Activated T-cell treated with anti-CD3 and anti-CD28 coated beads, Interleukin-2, amount 50 U/mL, for 24 hours (primary cell): ENCODE data around the gene GOLGB1.
"Not testable (repeated sequence)": the region's sequence is repeated elsewhere in the genome, so short reads cannot be mapped to it uniquely, and the experiment has no call there.

Source experiments
- DNase-seq: peaks from one replicate; pipeline ENCODE4 v3.0.0-alpha.2; 2020
- H3K27ac Mint-ChIP-seq: 2 replicates; pipeline ENCODE4 v1.8.0; 2020; ENCODE audit warnings: mild to moderate bottlenecking, mixed read lengths
- H3K27me3 Mint-ChIP-seq: 2 replicates; pipeline ENCODE4 v1.8.0; 2020; ENCODE audit warnings: mixed read lengths
- H3K36me3 Mint-ChIP-seq: 2 replicates; pipeline ENCODE4 v1.8.0; 2020; ENCODE audit warnings: low read depth, mixed read lengths
- H3K4me1 Mint-ChIP-seq: 2 replicates; pipeline ENCODE4 v1.8.0; 2020; ENCODE audit warnings: low read depth, mixed read lengths
- H3K4me3 Mint-ChIP-seq: 2 replicates; pipeline ENCODE4 v1.8.0; 2020; ENCODE audit warnings: mild to moderate bottlenecking, moderate library complexity, mixed read lengths
- H3K9me3 Mint-ChIP-seq: 2 replicates; pipeline ENCODE4 v1.8.0; 2020; ENCODE audit warnings: mixed read lengths

The GOLGB1 gene

DNA sequence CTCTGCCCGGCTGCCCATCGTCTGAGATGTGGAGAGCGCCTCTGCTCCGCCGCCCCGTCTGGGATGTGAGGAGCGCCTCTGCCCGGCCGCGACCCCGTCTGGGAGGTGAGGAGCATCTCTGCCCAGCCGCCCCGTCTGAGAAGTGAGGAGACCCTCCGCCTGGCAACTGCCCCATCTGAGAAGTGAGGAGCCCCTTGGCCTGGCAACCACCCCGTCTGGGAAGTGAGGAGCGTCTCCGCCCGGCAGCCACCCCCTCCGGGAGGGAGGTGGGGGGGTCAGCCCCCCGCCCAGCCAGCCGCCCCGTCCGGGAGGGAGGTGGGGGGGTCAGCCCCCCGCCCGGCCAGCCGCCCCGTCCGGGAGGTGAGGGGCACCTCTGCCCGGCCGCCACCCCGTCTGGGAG lies 60.8 kb downstream of the GOLGB1 start:
- peaks cover 71% of the 10 kb centered on the region for H3K36me3 Mint-ChIP-seq

DNA sequence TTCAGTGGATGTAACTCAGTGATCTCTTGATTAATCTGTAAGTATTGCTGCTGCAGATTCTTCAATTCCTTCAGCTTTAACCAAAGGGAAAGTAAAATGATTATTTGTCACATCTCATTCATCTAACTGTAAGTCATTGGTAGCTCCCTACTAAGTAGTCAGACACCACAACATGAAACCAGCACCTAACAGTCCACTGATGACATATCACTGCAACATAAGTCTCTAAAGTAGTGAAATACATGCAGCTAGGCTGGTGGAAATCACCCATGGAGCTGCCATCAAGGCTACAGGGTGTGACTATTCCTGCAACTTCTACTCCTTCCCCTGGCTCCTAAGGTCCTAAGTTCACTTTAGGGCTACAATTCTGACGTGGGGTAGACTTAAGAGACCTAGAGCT lies 67.7 kb downstream of the GOLGB1 start:
- H3K36me3 Mint-ChIP-seq: peaks cover 83% of the 10 kb centered on the region
- DNase-seq: no peak
- no peaks in the 10 kb centered on the region for H3K27me3 Mint-ChIP-seq
- no peak overlapping the region for H3K27ac Mint-ChIP-seq
- H3K4me3 Mint-ChIP-seq: no peak overlapping the region
- peaks cover 10% of the 10 kb centered on the region for H3K9me3 Mint-ChIP-seq
- no peaks in the 10 kb centered on the region for H3K4me1 Mint-ChIP-seq

More for the DNA sequence above, 60.8 kb downstream of the GOLGB1 start:
- H3K4me3 Mint-ChIP-seq, H3K9me3 Mint-ChIP-seq, H3K27me3 Mint-ChIP-seq, H3K27ac Mint-ChIP-seq, DNase-seq: not testable (repeated sequence)
- H3K4me1 Mint-ChIP-seq: peaks cover 10% of the 10 kb centered on the region

DNA sequence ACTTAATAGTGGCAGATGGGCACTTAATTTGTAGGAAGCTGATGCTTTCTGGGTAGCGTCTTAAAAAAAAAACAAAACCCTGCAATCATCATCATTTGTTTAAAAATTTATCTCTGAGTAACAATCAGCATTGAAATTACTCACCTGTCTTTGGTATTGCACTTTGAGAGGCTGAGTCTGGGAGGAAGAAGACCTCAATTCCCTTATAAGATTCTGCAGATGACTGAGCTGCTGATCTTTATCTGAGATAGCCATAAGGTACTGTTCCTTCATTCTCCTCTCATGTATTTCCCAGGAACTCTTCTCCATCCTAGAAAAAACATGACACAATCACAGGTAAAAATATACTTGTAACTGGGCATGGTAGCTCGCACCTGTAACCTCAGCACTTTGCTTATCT lies 72.4 kb downstream of the GOLGB1 start:
- Mint-ChIP-seq H3K9me3 (no peaks in the 10 kb centered on the region), H3K27ac (no peak overlapping the region), H3K4me3 (no peak overlapping the region), H3K27me3 (no peaks in the 10 kb centered on the region), H3K4me1 (no peaks in the 10 kb centered on the region), H3K36me3 (peaks cover 86% of the 10 kb centered on the region)
- no peak for DNase-seq

DNA sequence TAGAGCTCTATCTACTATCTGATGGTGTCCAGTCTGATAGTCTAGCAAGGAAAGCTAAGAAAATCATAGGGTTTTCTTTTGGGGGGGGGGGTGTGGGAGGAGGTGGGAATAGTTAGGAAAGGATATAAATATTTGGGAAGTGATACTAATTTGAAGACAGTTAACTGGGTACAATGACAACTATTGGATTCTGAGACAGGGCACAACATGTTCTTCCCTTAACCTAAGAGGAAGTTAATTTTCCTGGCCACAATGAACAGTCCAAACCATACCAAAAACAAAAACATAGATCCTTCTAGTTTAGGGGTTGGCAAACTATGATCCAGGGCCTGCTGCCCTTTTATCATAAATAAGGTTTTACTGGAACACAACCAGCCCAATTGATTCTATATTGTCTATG lies 78.9 kb downstream of the GOLGB1 start:
- Mint-ChIP-seq H3K36me3 (peaks cover 78% of the 10 kb centered on the region), H3K4me1 (no peaks in the 10 kb centered on the region)

DNA sequence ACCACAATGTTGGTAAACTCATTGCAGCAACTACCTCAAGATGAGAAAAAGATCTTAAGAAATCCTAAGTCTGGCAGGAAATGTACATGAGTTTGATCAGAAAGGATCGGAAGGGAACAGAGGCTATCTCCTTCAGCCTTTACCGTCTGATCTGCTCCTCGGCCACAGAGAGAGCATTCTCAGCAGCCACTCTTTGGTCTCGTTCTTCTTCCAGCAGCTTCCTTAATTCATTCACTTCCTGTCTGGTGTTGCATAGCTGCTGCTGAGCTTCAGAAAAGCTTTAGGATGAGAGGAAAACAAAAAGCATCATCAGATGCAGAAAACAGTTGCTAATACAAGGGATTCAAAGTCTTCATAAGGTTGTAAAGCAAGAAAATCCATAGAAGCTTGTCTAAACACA lies 82.2 kb downstream of the GOLGB1 start:
- H3K4me1 Mint-ChIP-seq: no peaks in the 10 kb centered on the region
- DNase-seq: no peak
- no peak overlapping the region for H3K27ac Mint-ChIP-seq
- H3K36me3 Mint-ChIP-seq: peaks cover 84% of the 10 kb centered on the region
- no peak overlapping the region for H3K4me3 Mint-ChIP-seq
- H3K27me3 Mint-ChIP-seq: no peaks in the 10 kb centered on the region
- H3K9me3 Mint-ChIP-seq: no peaks in the 10 kb centered on the region

More for the DNA sequence above, 78.9 kb downstream of the GOLGB1 start:
- Mint-ChIP-seq H3K4me3 (no peak overlapping the region), H3K27ac (no peak overlapping the region), H3K9me3 (no peaks in the 10 kb centered on the region), H3K27me3 (no peaks in the 10 kb centered on the region)
- DNase-seq: no peak

DNA sequence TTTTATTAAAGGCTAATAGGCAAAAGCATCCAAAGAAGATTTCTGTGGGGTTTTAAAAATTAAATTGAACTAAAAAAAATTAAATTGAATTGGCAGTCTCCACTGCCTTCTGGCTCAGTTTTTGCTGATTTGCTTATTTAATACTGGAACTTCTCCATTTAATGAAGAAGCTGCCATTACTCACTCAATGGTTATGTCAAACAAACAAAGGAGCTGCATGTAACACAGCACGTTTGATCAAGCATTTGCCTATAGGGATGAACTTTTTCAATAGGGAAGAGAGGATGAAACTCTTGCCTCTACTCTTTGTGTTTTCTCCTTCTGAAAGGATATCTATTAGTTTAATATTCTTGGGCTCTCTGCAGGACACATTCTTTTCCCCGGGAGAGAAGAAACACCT lies 84.1 kb downstream of the GOLGB1 start:
- Mint-ChIP-seq H3K4me1 (peaks cover 11% of the 10 kb centered on the region), H3K27me3 (no peaks in the 10 kb centered on the region), H3K9me3 (peaks cover 5% of the 10 kb centered on the region), H3K4me3 (no peak overlapping the region), H3K36me3 (peaks cover 86% of the 10 kb centered on the region), H3K27ac (no peak overlapping the region)
- no peak for DNase-seq

DNA sequence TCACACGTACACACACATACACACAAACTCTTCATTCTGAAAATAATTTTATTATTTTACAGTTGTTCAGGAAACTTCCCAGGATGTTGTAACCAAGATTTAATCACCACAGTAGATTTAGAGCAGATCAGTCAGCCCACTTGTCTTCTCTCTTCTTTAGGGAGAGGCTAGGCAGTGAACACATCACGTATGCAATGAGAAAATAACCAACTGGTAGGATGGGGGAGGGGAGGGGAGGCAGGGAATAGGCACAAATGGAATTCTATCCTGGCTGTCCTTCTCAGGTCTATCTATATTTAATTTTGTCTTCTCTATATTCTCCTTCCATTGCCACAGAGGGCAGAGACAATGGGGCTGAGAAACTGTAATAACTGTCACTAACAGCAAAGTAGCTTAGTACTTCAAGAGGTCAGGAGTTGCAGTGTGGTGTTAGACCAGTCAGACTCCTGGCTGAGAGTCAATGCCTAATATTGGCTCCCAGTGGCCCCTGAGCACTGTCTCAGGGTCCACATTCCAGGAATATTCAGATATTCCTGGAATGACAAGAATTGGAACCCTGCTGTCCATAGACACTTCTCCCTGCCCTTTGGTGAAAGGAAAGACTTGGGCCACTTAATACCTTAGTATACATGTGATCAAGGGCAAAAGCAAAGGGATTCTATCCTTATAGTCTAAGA lies 86.2 kb downstream of the GOLGB1 start:
- peaks cover 90% of the 10 kb centered on the region for H3K36me3 Mint-ChIP-seq
- no peak for DNase-seq
- peaks cover 5% of the 10 kb centered on the region for H3K9me3 Mint-ChIP-seq
- H3K27me3 Mint-ChIP-seq: no peaks in the 10 kb centered on the region
- H3K4me3 Mint-ChIP-seq: no peak overlapping the region
- H3K27ac Mint-ChIP-seq: no peak overlapping the region
- peaks cover 30% of the 10 kb centered on the region for H3K4me1 Mint-ChIP-seq

DNA sequence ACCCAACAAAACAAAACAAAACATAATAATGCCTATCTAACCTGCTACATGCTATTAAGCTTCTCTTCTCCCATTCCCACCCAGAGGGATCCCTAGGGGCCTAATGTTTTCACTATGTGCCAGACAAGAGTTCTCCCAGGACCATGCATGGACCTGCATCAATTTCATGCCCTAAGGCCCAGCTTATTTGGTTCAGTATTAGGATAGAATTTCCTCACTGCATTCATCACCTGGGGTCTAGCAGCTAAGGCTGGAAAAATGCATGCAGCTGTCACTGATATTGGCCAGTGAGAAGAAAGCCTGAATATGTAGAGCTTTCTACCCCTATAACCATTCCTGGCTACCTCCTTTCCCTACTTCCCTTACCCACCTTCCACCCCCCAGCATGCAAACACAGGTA lies 86.8 kb downstream of the GOLGB1 start:
- H3K27ac Mint-ChIP-seq: no peak overlapping the region
- no peaks in the 10 kb centered on the region for H3K27me3 Mint-ChIP-seq
- peaks cover 36% of the 10 kb centered on the region for H3K4me1 Mint-ChIP-seq
- H3K4me3 Mint-ChIP-seq: no peak overlapping the region
- no peak for DNase-seq
- peaks cover 90% of the 10 kb centered on the region for H3K36me3 Mint-ChIP-seq
- peaks cover 5% of the 10 kb centered on the region for H3K9me3 Mint-ChIP-seq

DNA sequence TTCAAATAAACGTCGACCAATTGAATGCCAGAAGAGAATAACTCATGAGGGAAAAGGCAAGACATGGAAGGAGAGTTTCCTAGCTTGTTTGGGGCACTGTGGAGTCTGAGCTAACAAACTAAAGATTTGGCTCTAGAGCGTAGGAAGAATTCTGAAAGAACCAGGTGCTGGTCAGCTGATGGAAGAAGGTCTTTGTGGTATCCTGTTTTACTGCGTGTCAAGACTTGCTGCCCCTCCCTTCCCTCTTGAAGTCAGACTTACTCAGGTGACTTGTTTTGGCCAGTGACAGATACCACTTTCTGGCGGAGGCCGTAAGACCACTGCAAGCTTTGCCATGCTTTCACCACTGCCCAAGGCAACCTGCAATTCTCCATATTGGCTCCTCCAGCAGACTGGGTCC lies 88.2 kb downstream of the GOLGB1 start:
- Mint-ChIP-seq H3K9me3 (peaks cover 5% of the 10 kb centered on the region), H3K4me3 (peak overlapping the region; percentile 95), H3K27me3 (no peaks in the 10 kb centered on the region), H3K27ac (peak overlapping the region; percentile 99), H3K4me1 (peaks cover 47% of the 10 kb centered on the region), H3K36me3 (peaks cover 90% of the 10 kb centered on the region)
- no peak for DNase-seq

DNA sequence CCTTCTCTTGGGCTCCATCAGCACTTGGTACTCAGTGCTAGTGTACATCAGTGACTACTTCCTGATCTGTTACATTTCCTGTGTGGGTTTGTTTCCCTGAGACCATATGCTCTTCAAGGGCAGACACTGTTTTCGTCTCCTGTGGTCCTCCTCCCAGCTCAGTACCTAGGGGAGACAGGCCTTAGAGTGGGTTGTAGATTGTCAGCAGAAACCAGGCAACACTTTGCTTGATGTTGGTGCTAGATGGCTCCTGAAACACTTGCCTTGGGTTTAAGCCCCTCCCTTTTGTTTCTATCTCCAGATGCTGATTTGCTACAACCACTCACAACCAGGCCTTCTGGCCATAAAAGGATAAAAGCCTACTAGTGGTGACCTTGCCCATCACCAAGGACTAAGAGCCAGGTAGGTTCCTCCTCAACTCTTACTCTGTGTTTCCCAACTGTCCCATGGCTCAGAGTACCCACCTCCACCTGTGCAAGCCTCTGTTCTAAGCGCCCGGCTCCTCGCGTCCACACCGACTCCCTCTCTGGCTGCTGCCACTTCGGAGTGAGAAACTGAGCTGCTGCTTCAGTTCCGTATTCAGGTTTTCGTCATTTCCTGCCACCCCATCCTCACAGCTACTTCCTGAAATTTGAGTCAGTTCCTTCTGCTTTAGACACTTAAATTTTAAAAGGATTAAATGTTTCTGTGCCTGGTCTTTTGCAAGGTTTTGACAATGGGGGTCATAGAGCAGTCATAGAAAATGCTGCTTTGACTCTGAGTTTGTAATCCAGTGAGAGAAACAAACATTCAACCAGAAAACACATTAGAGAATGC lies 89.0 kb downstream of the GOLGB1 start, which contains the start of gene HCLS1:
Gene HCLS1, minus strand, starts transcription at position 548 of the 816 bp plus-strand sequence. CDS start 2,556 bp downstream, outside the sequence.
- peaks cover 5% of the 10 kb centered on the region for H3K9me3 Mint-ChIP-seq
- peaks cover 89% of the 10 kb centered on the region for H3K36me3 Mint-ChIP-seq
- peak; percentile 85 for DNase-seq
- peaks cover 52% of the 10 kb centered on the region for H3K4me1 Mint-ChIP-seq
- H3K27me3 Mint-ChIP-seq: no peaks in the 10 kb centered on the region
- peak within 1 kb of the TSS; percentile 95 for H3K4me3 Mint-ChIP-seq
- peak within 1 kb of the TSS; percentile 99 for H3K27ac Mint-ChIP-seq

DNA sequence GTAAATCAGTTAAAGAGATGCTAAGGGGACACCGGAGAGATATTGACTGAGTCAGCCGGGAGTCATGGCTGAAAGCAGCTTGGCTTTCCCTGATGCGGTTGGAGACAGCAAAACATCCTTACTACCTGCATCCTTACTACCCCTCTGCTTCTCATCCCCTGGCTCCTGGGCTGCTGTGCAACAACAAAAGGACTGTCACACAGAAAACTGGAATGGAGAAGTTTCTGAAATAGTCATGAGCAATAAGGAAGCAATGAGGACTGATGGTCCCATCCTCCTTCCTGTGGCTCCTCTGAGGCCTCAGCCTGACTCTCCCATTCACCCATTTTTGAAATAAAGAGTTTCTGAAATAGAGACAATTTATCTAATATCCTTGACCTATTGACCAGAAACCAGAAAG lies 90.0 kb downstream of the GOLGB1 start:
- Mint-ChIP-seq H3K27me3 (no peaks in the 10 kb centered on the region), H3K27ac (peak overlapping the region; percentile 99), H3K4me1 (peaks cover 60% of the 10 kb centered on the region), H3K4me3 (peak overlapping the region; percentile 95), H3K36me3 (peaks cover 89% of the 10 kb centered on the region), H3K9me3 (peaks cover 5% of the 10 kb centered on the region)
- DNase-seq: no peak

DNA sequence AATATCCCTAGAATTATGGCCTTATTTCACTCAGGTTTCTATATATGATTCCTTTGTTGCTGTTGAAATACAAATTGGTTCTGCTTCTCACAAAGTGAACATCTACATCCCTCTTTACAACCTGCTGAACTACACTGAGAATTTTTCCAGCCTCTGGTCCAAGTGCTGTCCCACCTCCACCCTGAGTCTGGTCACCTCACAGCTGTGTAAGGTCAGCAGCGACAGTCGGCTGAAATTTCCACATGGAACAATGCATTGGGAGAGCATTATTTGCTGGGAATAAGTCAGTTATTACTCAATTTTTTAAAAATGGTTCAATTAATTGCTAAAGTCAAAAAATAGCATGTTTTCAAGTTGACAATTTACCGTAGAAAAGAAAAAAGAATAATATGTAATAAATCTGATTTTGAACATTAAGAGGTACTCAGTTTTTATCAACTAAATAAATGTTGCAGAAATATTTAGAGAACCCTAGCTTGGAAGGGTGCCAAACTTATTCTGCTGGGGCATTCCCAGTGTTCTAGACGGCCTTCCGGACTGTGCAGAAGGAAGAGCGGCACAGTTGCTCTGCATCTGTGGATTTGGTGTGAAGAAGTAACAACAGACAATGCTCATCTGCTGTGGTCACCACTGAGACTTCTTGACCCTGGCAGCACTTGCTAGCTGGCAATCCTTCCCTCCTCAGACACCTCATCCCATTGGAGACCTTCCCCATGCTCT lies 90.7 kb downstream of the GOLGB1 start:
- Mint-ChIP-seq H3K4me3 (peak overlapping the region; percentile 95), H3K36me3 (peaks cover 89% of the 10 kb centered on the region), H3K27ac (peak overlapping the region; percentile 99), H3K9me3 (peaks cover 5% of the 10 kb centered on the region), H3K4me1 (peaks cover 67% of the 10 kb centered on the region), H3K27me3 (no peaks in the 10 kb centered on the region)
- no peak for DNase-seq

DNA sequence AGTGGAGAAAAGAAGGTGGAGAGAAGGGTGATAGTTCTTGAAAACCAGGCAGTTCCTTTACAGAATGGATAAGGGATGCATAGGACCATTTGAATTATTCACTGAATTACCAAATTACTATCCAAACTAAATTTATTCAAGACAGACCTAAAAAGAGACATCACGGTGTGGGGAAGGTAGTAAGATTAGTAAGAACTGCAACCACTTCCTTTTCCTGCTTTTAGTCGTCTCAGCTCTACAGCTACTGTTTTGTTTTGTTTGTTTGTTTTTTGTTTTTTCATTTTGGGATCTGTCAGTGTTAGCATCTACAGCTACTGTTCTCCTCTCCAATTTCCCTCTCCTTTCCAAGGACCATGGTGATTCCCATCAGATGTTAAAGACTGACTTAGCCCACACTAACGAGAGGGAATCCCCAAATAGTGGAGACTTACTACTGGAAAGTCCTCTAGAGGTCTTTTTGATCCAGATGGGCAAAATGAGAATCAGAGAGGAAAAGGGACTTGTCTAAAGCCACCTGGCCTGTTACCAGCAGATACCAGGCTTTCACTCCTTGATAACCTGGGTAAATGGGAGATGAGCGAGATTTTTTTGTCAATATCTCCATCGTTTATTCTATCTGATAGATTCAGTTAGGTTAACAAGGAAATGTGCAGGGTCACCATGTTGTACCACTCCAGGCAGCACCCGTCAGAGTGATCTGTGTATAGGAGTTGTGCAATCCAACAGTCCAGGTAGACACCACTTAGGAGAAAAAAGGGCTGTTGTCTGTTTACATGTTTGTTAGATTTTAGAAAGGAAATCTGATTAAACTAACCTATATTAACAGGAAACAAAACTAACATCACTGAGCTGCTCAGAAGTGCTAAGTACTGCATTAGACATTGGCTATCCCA lies 94.8 kb downstream of the GOLGB1 start:
- Mint-ChIP-seq H3K4me1 (peaks cover 87% of the 10 kb centered on the region), H3K27ac (peak overlapping the region; percentile 92), H3K4me3 (peak overlapping the region; percentile 47), H3K36me3 (peaks cover 98% of the 10 kb centered on the region), H3K9me3 (no peaks in the 10 kb centered on the region), H3K27me3 (no peaks in the 10 kb centered on the region)
- no peak for DNase-seq

DNA sequence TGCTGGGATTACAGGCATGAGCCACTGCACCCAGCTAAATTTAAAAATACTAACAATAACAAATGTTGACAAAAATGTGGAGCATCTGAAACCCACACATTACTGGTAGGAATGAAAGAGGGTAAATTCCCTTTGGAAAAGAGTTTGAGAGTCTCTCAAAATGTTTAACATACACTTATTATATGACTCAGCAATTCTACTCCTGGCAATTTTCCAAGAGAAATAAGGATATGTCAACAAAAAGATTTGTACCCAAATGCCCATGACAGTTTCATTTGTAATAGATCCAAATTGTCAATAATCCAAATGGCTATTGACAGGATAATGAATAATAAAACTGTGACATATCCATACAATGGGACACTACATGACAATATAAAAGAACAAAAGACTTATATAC lies 97.9 kb downstream of the GOLGB1 start:
- Mint-ChIP-seq H3K9me3 (no peaks in the 10 kb centered on the region), H3K4me1 (peaks cover 68% of the 10 kb centered on the region)

More for the DNA sequence above, 97.9 kb downstream of the GOLGB1 start:
- Mint-ChIP-seq H3K27ac (peak overlapping the region; percentile 67), H3K36me3 (peaks cover 91% of the 10 kb centered on the region), H3K4me3 (no peak overlapping the region), H3K27me3 (no peaks in the 10 kb centered on the region)
- DNase-seq: no peak
